SU-DHL-6 (cell line): ENCODE results near the gene SMARCC2.

Experiments
- CTCF ChIP-seq: fragments of 200-600 bp; sonication (generic); IDR thresholded peaks from one replicate; pipeline ENCODE4 v1.5.1; 2017; ENCODE audit warnings: antibody characterized with exemption, mild to moderate bottlenecking, low read length, moderate library complexity; ENCODE audit not compliant: insufficient read depth, poor library complexity, severe bottlenecking
- EZH2phosphoT487 ChIP-seq: fragments of 200-600 bp; sonication (generic), shearing (Covaris generic); conservative IDR thresholded peaks from 2 replicates; pipeline ENCODE4 v1.6.1; 2018; ENCODE audit warnings: mild to moderate bottlenecking, antibody characterized with exemption, low read length, moderate library complexity, mixed read lengths

- TF ChIP-seq CTCF, result no peak
- no peak for TF ChIP-seq EZH2phosphoT487
Measured at GRCh38 chr12:56152756-56153677, 36.3 kb downstream of the SMARCC2 start.
